SK-N-SH (cell line): ENCODE results near the gene PRICKLE2. TPM values are rescaled to one million over a fixed set of nuclear protein-coding genes. Genes with fewer than 3 reads are reported as not detected.
A peak's percentile ranks its signal among the peaks of the same experiment; 100 is the strongest.

Source experiments
- CTCF ChIA-PET: fragments of 300-600, 350-600 bp; formaldehyde crosslinking; extraction: SDS; loops from one replicate; lab custom pipeline; 2021; lab: Yijun Ruan, JAX
- POLR2A ChIA-PET: fragments of 350-600 bp; sonication (Branson Sonifier 250); formaldehyde crosslinking; extraction: SDS; loops from one replicate; lab custom pipeline; 2020; ENCODE audit warnings: antibody characterized with exemption, inconsistent platforms; lab: Yijun Ruan, JAX
- DNase-seq: peaks from one replicate; pipeline ENCODE4 v3.0.0; 2012
- H2AFZ ChIP-seq: fragments of 200-600 bp; sonication (generic); 2 replicates; pipeline ENCODE4 v1.8.1; 2016; ENCODE audit warnings: antibody characterized with exemption, mild to moderate bottlenecking, low read depth
- H3F3A ChIP-seq: fragments of 200-600 bp; sonication (generic); replicated peaks from 2 replicates; pipeline ENCODE3; 2016; ENCODE audit warnings: antibody characterized with exemption, mild to moderate bottlenecking; ENCODE audit not compliant: insufficient read depth
- H3K27ac ChIP-seq, 2 experiments: fragments of 200-500 bp in 1 of 2; fragments of 200-600 bp in 1 of 2; sonication (Bioruptor generic) in 1 of 2; sonication (generic), shearing (Covaris generic) in 1 of 2; 2 replicates each; pipeline versions ENCODE4 v1.5.1 to v1.6.1; 2014 to 2016; ENCODE audit warnings: low read depth in 2 of 2, inconsistent platforms in 1 of 2, low read length in 1 of 2, mild to moderate bottlenecking in 1 of 2, mixed read lengths in 1 of 2
- H3K27me3 ChIP-seq: fragments of 200-600 bp; sonication (generic), shearing (Covaris generic); 2 replicates; pipeline ENCODE4 v1.6.1; 2016; ENCODE audit warnings: mixed run types; ENCODE audit not compliant: insufficient read depth
- H3K36me3 ChIP-seq, 2 experiments: fragments of 200-500 bp in 1 of 2; fragments of 200-600 bp in 1 of 2; sonication (Bioruptor generic) in 1 of 2; sonication (generic) in 1 of 2; replicated peaks in 1 of 2; 2 replicates each; pipeline versions ENCODE3 to v1.5.1; 2014 to 2016; ENCODE audit warnings: low read length in 1 of 2, mild to moderate bottlenecking in 1 of 2; ENCODE audit not compliant: insufficient read depth in 2 of 2, control insufficient read depth in 1 of 2
- H3K4me1 ChIP-seq, 2 experiments: fragments of 200-500 bp in 1 of 2; fragments of 200-600 bp in 1 of 2; sonication (Bioruptor generic) in 1 of 2; sonication (generic), shearing (Covaris generic) in 1 of 2; 2 replicates each; pipeline versions ENCODE4 v1.5.1 to v1.6.1; 2014 to 2016; ENCODE audit warnings: low read depth in 1 of 2, low read length in 1 of 2, mixed run types in 1 of 2; ENCODE audit not compliant: insufficient read depth in 2 of 2, control insufficient read depth in 1 of 2
- H3K4me2 ChIP-seq: fragments of 200-600 bp; sonication (generic), shearing (Covaris generic); 2 replicates; pipeline ENCODE4 v1.6.1; 2017; ENCODE audit warnings: mixed run types
- H3K4me3 ChIP-seq, 2 experiments: fragments of 200-500 bp in 1 of 2; fragments of 200-600 bp in 1 of 2; sonication (Bioruptor generic) in 1 of 2; sonication (generic), shearing (Covaris generic) in 1 of 2; 2 replicates each; pipeline versions ENCODE4 v1.5.1 to v1.8.1; 2014 to 2016; ENCODE audit warnings: low read depth in 2 of 2, inconsistent platforms in 1 of 2, low read length in 1 of 2, mild to moderate bottlenecking in 1 of 2, mixed read lengths in 1 of 2, moderate library complexity in 1 of 2
- H3K79me2 ChIP-seq: fragments of 200-600 bp; sonication (generic); 2 replicates; pipeline ENCODE4 v1.8.1; 2017; ENCODE audit warnings: mild to moderate bottlenecking; ENCODE audit not compliant: insufficient read depth
- H3K9ac ChIP-seq: fragments of 200-600 bp; sonication (generic); 2 replicates; pipeline ENCODE4 v1.6.1; 2017; ENCODE audit warnings: mixed run types
- H3K9me2 ChIP-seq: fragments of 200-600 bp; sonication (generic); 2 replicates; pipeline ENCODE4 v1.6.1; 2017; ENCODE audit warnings: mixed run types
- H3K9me3 ChIP-seq: fragments of 200-600 bp; sonication (generic); 2 replicates; pipeline ENCODE4 v1.6.1; 2017; ENCODE audit warnings: mixed run types, mild to moderate bottlenecking, moderate library complexity
- H4K20me1 ChIP-seq: fragments of 200-600 bp; sonication (generic); 2 replicates; pipeline ENCODE4 v1.6.1; 2017; ENCODE audit warnings: mild to moderate bottlenecking, mixed run types; ENCODE audit not compliant: insufficient read depth
- CTCF ChIP-seq: fragments of 200-600 bp; sonication (generic); IDR thresholded peaks from 2 replicates; pipeline ENCODE4 v1.6.1; 2017; ENCODE audit warnings: antibody characterized with exemption, mild to moderate bottlenecking, moderate library complexity
- EP300 ChIP-seq, 2 experiments: IDR thresholded peaks; 2 replicates each; pipeline versions ENCODE4 v1.4.0 to v1.6.1; 2012; ENCODE audit warnings: borderline replicate concordance in 1 of 2, low read depth in 1 of 2, low read length in 1 of 2
- MEF2A ChIP-seq: IDR thresholded peaks from 2 replicates; pipeline ENCODE4 v1.4.0; 2012; ENCODE audit warnings: low read depth, borderline replicate concordance
- NFIC ChIP-seq: IDR thresholded peaks from 2 replicates; pipeline ENCODE4 v1.4.0; 2012; ENCODE audit warnings: borderline replicate concordance
- RCOR1 ChIP-seq: fragments of 150-350 bp; IDR thresholded peaks from 2 replicates; pipeline ENCODE4 v1.6.1; 2017; ENCODE audit warnings: antibody characterized with exemption, low read length
- REST ChIP-seq: IDR thresholded peaks from 2 replicates; pipeline ENCODE4 v1.6.1; 2012; ENCODE audit warnings: mild to moderate bottlenecking, low read depth, low read length, moderate library complexity
- RFX5 ChIP-seq: IDR thresholded peaks from 2 replicates; pipeline ENCODE4 v1.6.1; 2012; ENCODE audit warnings: mild to moderate bottlenecking, improper control_type of control experiment, low read length
- TCF12 ChIP-seq: IDR thresholded peaks from 2 replicates; pipeline ENCODE4 v1.4.0; 2012
- WGBS: methylation state at CpG from one replicate; pipeline ENCODE4 v1.1.6; 2017; ENCODE audit warnings: low lambda C conversion rate; 5-methylcytosine and 5-hydroxymethylcytosine counted together
- polyA plus RNA-seq, 3 experiments: library from polyadenylated mRNA; depleted of rRNA; stranded (reverse); fragments of >200 nt; gene quantifications; 2 replicates each; pipeline ENCODE4 v1.2.3, GENCODE V29; 2012

PRICKLE2 gene
- polyA plus RNA-seq, 1 of the 3 experiments (the other 2 are of a cell fraction) = 0.67 TPM

- Histone ChIP-seq H3K9me3 (no peaks in the 10 kb centered on the region), H3K9ac (no peak overlapping the region), H3K4me1 (peaks cover 19 to 29% of the 10 kb centered on the region in 2 experiments), H3K36me3 (no peaks in the 10 kb centered on the region), H3K27ac (peak overlapping the region in 1 of 2 experiments; percentile 84; a peak in 3 of 4 replicates), H3K4me2 (peak overlapping the region; percentile 72; the same call in 1 of the 2 replicates), H2AFZ (no peak overlapping the region; the same call in 1 of the 2 replicates), H3K79me2 (no peaks in the 10 kb centered on the region), H3K9me2 (no peaks in the 10 kb centered on the region), H3K4me3 (no peak overlapping the region), H3F3A (peaks cover 37% of the 10 kb centered on the region), H4K20me1 (no peaks in the 10 kb centered on the region), H3K27me3 (no peaks in the 10 kb centered on the region)
- POLR2A ChIA-PET = no interaction called here
- CTCF ChIA-PET = interaction anchor here (0.7 to 1.3 kb wide), 4 partner anchors 10 to 34 kb away, joined by 3 to 4 read pairs (median 4); no protein-coding TSS in a partner anchor
- TF ChIP-seq EP300 (IDR thresholded peaks at IDR 0.05; ENCODE audit: borderline replicate concordance in 1 of 2, low read depth in 1 of 2, low read length in 1 of 2) (0 out of 4 replicates have a peak, but pooled peaks have one; percentile 4 to 9), TCF12 (peak; percentile 43; the same call in 1 of the 2 replicates), MEF2A (0 out of 2 replicates have a peak, but pooled peaks have one; percentile 11), RFX5 (no peak), RCOR1 (0 out of 2 replicates have a peak, but pooled peaks have one; percentile 8)
- 66% methylated on average over 4 of the region's 4 CpGs for WGBS
- DNase-seq = peak; percentile 23
These were observed 39.3 kb upstream of the PRICKLE2 start for GRCh38 chr3:64264501-64265109.

GRCh38 chr3:64262574-64263114 is 37.4 kb upstream of the PRICKLE2 start:
- Histone ChIP-seq H2AFZ (no peak overlapping the region), H3K27me3 (no peaks in the 10 kb centered on the region), H3K4me2 (no peak overlapping the region), H3K9me3 (no peaks in the 10 kb centered on the region), H4K20me1 (no peaks in the 10 kb centered on the region), H3K36me3 (no peaks in the 10 kb centered on the region), H3K4me3 (no peak overlapping the region), H3K9me2 (no peaks in the 10 kb centered on the region), H3K4me1 (peaks cover 19 to 29% of the 10 kb centered on the region in 2 experiments), H3K9ac (no peak overlapping the region), H3K27ac (no peak overlapping the region), H3F3A (peaks cover 37% of the 10 kb centered on the region), H3K79me2 (no peaks in the 10 kb centered on the region)
- no peak for DNase-seq
- 92% methylated on average over 4 of the region's 4 CpGs for WGBS
- CTCF ChIA-PET = interaction anchor here (1.2 to 1.6 kb wide), 5 partner anchors 9 to 1410 kb away, joined by 3 to 8 read pairs (median 3); no protein-coding TSS in a partner anchor
- POLR2A ChIA-PET = no interaction called here
- TF ChIP-seq NFIC (no peak), REST (no peak), CTCF (peak; percentile 19; the same call in 1 of the 2 replicates)
